DMS79 (cell line): Measurements from ENCODE around the gene KMT5B.
A peak's percentile ranks its signal among the peaks of the same experiment; 100 is the strongest.

ENCODE experiments used
- DNase-seq: peaks from one replicate; lab custom pipeline; 2025; lab: John Stamatoyannopoulos, UW

Gene KMT5B

GRCh38 chr11:68179847-68180246 is 33.2 kb downstream of the KMT5B start:
- DNase-seq, result no peak

DNA sequence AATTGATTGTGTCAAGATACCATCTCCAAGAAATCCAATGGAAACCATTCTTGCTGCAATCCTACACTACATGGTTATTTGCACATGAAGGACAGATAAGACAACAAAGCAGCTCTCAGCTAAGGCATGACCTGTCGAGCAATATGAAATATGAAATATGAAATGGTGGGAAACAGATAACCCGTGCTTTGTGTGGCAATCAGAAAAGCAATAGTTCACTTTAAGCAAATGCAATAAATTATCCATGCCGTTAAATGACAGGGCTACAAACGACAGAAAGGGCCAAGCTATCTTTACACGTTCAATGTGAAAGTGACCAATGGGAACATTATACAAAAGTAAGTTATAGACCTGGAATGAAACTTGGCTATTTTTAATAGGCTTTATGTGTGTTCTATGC is 35.2 kb downstream of the KMT5B start:
- no peak for DNase-seq

GRCh38 chr11:68173926-68174325 is 39.2 kb downstream of the KMT5B start:
- DNase-seq, result no peak

DNA sequence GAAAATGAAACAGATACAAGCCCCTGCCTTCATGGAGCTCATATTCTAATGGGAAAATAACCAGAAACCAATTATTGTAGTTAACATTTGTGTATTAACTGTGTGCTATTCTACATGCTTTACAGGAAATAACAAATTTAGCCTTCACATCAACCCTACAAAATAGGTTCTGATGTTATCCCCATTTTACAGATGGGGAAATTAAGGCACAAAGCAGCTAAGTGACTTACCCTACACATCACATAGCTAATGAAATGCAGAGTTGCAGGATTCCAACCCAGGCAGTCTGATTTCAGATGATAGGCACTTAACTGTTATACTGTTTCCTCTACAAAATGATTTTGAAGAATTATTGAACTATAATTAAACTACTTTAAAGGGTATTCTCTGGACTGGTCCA is 43.7 kb downstream of the KMT5B start:
- DNase-seq, result no peak

DNA sequence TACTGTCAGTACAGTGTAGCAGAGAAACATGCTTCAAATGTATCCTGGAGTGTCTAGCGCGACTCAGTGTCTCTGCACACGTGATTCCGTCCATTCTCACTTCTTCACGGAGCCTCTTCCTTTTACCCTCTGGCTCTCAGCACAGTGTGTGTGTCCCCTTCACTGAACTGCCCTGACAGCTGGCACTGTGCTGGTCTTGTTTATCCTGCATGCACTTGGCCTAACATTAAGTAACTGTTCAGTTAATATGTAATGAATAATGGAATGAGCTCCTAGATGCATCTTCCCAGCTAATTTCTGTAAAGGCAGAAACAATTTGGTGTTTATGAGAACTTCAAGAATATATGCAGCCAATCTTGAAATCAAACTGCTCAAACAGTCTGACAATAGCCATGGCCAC is 44.4 kb downstream of the KMT5B start:
- DNase-seq, result no peak

GRCh38 chr11:68167474-68167873 is 45.6 kb downstream of the KMT5B start:
- DNase-seq, result no peak

GRCh38 chr11:68166969-68167368 is 46.1 kb downstream of the KMT5B start:
- DNase-seq, result no peak

DNA sequence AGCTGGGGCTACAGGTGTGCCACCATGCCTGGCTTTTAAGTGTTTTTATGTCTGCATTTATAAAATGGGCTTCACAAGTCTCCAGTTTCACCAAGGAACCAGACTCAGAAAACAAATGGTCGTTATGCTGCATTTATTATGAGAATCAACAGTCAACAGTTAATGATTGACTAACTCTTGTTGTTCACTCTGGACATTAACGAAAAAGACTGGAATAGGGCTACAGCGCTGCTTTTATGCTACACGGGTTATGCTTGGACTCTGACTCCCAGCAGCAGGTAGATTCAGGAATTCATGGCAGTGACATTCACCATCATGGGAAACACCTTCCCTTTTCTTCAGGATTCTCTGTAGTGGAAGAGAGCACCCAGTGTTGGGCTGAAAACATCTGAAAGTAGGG is 47.5 kb downstream of the KMT5B start:
- no peak for DNase-seq

DNA sequence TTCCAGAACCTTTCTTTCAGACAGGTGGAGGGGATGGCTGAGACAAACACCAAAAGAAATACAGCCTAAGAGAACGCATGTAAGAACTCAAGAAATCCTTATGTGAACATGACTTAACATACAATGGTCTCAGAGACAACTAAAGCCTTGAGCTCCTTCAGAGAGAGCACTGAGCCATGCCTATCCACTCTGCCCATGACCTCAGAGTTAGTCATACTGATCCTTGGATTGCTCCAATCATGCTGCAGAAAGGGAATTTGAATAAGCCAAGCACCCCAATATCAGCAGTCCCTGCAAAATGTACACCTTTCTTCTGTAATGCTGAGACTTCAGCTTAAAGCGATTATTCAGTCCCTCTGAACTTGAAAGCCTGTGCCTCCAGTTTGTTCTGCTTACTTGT is 48.7 kb downstream of the KMT5B start:
- DNase-seq, result no peak

- DNase-seq, result no peak
These were observed 49.4 kb downstream of the KMT5B start for GRCh38 chr11:68163691-68164090.

DNA sequence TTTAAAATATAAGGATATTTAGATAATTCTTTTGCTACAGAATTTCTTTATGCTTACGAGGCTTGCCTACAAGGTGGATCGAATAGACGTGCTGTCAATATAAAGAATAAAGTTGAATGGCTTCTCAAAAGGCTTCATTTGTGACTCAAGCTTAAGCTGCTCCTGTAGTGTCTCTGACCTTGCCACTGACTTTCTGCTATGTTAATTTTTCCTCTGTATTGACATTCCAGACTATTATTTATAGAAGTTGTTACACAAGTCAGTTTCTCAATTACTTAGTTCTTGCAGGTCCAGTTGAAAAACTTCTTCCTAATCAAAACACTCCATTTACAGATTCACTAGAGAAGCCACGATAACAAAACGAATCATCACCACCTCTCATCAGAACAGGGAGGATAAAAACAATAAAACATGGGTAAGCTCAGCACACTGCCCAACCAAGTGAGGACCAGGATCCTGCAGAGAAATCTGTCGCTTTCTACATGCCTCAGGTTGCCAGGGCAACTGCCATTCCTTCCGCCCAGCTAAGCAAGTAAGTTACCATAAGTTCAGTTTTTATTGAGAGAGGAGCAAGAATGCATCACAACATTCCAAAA is 52.9 kb downstream of the KMT5B start:
- no peak for DNase-seq

- no peak for DNase-seq
These were observed 53.4 kb downstream of the KMT5B start for GRCh38 chr11:68159665-68160064.

- no peak for DNase-seq
These were observed 53.9 kb downstream of the KMT5B start for GRCh38 chr11:68159161-68159560.

DNA sequence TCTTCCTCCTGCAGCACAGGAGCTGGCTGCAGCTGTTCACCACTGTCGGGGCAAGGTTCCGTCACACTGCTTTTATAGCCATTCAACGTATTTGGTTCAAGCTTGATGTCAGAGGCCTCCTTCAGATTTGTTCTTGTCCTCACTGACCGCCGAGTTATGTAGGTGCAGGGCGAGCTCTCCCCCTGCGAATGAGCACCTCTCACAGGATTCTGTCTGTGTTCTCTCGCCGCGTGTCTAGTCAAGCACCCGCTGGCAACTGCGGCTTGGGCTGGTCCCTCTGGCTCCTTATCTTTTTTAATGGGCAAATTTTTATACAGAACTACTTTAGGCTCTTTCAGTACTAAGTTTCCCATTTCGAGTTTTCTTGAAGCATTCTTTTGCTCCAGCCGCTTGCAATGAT is 54.5 kb downstream of the KMT5B start:
- DNase-seq, result no peak

- no peak for DNase-seq
These were observed 59.4 kb downstream of the KMT5B start for GRCh38 chr11:68153742-68154141.

DNA sequence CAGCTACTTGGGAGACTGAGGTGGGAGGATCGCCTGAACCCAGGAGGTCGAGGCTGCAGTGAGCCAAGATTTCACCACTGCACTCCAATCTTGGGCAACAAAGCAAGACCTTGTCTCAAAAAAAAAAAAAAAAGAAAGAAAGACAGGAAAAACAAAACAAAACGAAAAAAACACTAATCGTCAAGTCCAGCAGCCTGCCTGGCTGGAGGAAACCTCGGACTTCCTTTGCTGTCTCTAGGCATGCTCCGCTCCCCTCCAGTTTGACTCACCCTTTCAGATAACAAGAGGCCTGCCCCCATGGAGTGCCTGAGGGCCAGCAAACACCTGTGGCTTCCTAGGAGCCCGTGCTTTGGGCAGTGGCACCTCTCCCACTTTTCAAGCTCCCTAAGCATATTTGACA is 63.1 kb downstream of the KMT5B start:
- no peak for DNase-seq

DNA sequence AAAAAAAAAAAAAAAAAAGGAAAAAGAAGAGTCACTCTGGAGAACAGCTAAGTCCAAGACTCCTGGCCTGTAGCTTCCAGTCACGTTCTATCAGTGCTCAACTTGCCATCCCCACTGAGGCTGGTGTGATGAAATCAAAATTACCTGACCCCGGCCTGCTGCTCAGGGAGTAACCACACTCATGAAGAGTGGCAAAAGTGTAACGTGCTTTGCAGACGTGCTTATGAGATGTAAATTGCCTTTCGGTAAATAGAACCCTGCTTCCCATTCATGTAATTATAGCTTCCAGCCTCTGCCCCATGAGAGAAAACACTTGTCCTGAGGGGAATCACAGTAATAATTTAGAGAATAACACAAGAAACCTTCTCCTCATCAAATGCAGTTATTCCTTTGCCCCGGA is 63.7 kb downstream of the KMT5B start:
- DNase-seq, result no peak

DNA sequence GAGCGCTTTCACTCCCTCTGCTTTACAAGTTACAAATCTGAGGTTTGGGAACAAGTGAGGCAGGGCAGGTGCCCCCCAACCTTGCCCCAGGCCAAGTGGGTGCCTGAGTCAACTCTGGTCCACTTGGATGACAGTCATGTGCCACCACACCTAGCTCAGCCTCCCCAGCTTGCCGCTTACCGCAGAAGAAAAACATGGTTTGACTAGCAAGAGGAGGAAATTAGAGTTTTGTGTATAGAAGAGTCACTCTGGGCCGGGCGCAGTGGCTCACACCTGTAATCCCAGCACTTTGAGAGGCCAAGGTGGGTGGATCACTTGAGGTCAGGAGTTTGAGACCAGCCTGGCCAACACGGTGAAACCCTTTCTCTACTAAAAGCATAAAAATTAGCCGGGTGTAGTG is 64.2 kb downstream of the KMT5B start:
- no peak for DNase-seq

- DNase-seq, result no peak
These were observed 64.9 kb downstream of the KMT5B start for GRCh38 chr11:68148071-68148805.

DNA sequence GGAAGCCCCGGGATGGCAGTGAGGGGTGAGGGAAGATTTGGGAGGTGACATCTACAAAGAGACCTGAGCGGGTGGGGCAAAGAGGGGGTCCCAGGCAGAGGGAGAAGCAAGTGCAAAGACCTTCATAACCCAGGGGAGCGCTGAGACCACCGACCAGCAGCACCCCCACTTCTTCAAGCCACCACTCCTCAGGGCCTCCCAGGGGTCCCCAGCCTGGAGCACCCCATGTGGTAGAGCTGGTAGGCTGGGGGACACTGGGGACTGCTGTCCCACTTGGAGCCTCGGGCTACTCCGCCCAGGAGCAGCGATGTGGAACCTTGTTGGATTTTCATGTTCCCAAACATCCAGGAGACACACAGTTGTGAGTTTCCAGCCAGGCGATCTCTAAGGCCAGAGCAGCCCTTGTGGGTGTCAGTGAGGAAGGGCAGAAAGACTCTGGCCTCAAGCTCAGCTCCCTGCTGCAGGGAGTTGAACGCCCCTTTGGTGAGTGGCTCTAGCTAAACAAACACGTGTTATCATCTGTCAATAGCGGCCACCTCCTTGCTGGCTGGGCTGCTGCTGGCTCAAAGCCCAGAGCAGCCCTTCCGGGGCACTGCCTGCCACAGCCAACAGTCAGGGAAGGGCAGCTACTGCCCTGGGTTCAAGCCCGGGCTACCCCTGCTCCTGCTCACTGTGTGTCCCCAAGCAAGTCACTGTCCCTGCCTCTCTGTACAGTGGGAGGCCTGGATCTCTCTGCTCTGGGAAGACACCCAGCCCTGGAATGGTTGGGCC is 66.2 kb downstream of the KMT5B start:
- DNase-seq, result peak; percentile 68

- DNase-seq, result peak; percentile 14
These were observed 67.0 kb downstream of the KMT5B start for GRCh38 chr11:68146010-68146540.

- no peak for DNase-seq
These were observed 67.8 kb downstream of the KMT5B start for GRCh38 chr11:68145120-68145866.
